Fibroblast of pulmonary artery (primary cell): Measurements from ENCODE around the gene RASAL2.

Experiments
- DNase-seq: peaks from one replicate; pipeline ENCODE4 v3.0.0-alpha.2; 2010; ENCODE audit warnings: low read depth
- H3K4me3 ChIP-seq: replicated peaks from 2 replicates; pipeline ENCODE4 v1.5.1; 2011; ENCODE audit warnings: low read depth, mild to moderate bottlenecking, control low read depth, low read length, moderate library complexity
- TF ChIP-seq, protein P1 (sequence below): IDR thresholded peaks from 2 replicates; pipeline ENCODE4 v1.5.1; 2011; ENCODE audit warnings: mild to moderate bottlenecking, control low read depth, low read length, inconsistent platforms; ENCODE audit errors: missing control alignments

The RASAL2 gene

DNA sequence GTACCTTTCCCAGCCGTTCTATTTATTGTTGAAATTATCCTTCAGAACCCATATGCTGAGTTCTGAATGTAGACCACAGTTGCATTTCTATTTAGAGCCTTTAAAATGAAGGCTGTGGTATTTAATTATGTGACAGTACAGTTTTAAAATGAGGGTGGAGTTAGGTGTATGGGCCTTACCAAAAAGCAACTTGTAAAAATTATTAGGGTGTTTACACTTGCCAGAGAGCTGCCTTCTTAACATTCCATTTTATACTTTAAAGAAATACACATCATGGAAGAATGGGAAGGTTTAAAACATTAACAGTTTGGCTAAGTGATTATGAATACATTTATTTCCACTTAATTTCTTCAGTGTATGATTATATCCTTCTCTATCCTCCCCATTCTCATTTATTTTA is 75.7 kb downstream of the RASAL2 start:
- no peak overlapping the region for H3K4me3 ChIP-seq
- no peak for DNase-seq
- TF ChIP-seq, protein P1, sequence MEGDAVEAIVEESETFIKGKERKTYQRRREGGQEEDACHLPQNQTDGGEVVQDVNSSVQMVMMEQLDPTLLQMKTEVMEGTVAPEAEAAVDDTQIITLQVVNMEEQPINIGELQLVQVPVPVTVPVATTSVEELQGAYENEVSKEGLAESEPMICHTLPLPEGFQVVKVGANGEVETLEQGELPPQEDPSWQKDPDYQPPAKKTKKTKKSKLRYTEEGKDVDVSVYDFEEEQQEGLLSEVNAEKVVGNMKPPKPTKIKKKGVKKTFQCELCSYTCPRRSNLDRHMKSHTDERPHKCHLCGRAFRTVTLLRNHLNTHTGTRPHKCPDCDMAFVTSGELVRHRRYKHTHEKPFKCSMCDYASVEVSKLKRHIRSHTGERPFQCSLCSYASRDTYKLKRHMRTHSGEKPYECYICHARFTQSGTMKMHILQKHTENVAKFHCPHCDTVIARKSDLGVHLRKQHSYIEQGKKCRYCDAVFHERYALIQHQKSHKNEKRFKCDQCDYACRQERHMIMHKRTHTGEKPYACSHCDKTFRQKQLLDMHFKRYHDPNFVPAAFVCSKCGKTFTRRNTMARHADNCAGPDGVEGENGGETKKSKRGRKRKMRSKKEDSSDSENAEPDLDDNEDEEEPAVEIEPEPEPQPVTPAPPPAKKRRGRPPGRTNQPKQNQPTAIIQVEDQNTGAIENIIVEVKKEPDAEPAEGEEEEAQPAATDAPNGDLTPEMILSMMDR: no peak

- peak; percentile 52 for DNase-seq
- H3K4me3 ChIP-seq: no peak overlapping the region
Observed at GRCh38 chr1:178172939-178173338, 79.0 kb downstream of the RASAL2 start.

GRCh38 chr1:178174539-178174938 is 80.6 kb downstream of the RASAL2 start:
- TF ChIP-seq, protein P1: no peak
- no peak overlapping the region for H3K4me3 ChIP-seq
- DNase-seq: no peak

More at GRCh38 chr1:178172939-178173338, 79.0 kb downstream of the RASAL2 start:
- TF ChIP-seq, protein P1: no peak

DNA sequence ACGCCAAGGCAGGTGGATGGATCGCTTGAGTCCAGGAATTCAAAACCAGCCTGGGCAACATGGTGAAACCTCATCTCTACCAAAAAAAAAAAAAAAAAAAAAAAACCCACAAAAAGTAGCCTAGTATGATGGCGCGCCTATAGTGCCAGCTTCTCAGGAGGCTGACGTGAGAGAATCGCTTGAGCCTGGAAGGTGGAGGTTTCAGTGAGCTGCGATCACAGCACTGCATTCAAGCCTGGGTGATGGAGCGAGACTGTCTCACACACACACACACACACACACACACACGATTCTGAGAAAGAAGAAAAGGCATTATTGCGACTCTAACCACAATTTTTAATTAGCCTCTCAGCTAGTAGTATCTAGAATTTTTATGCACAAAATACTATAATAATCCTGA is 86.5 kb downstream of the RASAL2 start:
- DNase-seq: no peak
- TF ChIP-seq, protein P1: no peak
- H3K4me3 ChIP-seq: no peak overlapping the region

GRCh38 chr1:178183796-178184195 is 89.9 kb downstream of the RASAL2 start:
- TF ChIP-seq, protein P1: no peak
- H3K4me3 ChIP-seq: no peak overlapping the region
- no peak for DNase-seq

GRCh38 chr1:178188306-178188705 is 94.4 kb downstream of the RASAL2 start:
- no peak for DNase-seq
- H3K4me3 ChIP-seq: no peak overlapping the region
- TF ChIP-seq, protein P1: no peak

GRCh38 chr1:178189814-178190213 is 95.9 kb downstream of the RASAL2 start:
- DNase-seq: peak; percentile 58
- no peak overlapping the region for H3K4me3 ChIP-seq
- TF ChIP-seq, protein P1: peak; percentile 53
